ENCODE measurements around the gene MXRA7.
"Not testable (repeated sequence)": the region's sequence is repeated elsewhere in the genome, so short reads cannot be mapped to it uniquely, and the experiment has no call there.

The MXRA7 gene

GRCh38 chr17:76735586-76736348 lies 25.0 kb upstream of the MXRA7 start:
- in situ Hi-C loops (cut with HindIII; ENCODE audit: low sequenced_read_pairs) = no loop called here

DNA sequence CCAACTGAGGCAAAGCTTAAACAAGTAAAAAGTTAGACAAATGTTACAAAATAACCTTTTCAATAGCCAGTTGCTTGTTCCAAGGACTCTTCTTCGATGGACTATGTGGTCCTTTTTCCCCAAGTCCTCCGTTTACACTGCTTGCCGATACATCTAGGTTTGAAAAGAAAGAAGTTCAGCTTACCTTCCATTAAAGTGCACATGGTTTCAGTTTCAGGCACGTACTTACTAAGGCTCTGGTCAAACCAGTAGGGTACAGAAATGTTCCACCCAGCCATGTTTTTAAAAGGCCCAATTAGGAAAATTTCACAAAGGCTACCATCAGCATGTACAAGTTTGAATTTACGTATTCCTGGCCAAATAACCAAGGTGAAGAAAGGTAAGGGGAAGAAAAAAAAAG lies 24.2 kb upstream of the MXRA7 start:
- in situ Hi-C loops (cut with HindIII; ENCODE audit: low sequenced_read_pairs) = no loop called here

GRCh38 chr17:76734080-76734840 lies 23.5 kb upstream of the MXRA7 start:
- in situ Hi-C loops (cut with HindIII; ENCODE audit: low sequenced_read_pairs) = no loop called here

- in situ Hi-C loops (cut with HindIII; ENCODE audit: low sequenced_read_pairs) = no loop called here
Measured at GRCh38 chr17:76733618-76733957, 22.8 kb upstream of the MXRA7 start.

DNA sequence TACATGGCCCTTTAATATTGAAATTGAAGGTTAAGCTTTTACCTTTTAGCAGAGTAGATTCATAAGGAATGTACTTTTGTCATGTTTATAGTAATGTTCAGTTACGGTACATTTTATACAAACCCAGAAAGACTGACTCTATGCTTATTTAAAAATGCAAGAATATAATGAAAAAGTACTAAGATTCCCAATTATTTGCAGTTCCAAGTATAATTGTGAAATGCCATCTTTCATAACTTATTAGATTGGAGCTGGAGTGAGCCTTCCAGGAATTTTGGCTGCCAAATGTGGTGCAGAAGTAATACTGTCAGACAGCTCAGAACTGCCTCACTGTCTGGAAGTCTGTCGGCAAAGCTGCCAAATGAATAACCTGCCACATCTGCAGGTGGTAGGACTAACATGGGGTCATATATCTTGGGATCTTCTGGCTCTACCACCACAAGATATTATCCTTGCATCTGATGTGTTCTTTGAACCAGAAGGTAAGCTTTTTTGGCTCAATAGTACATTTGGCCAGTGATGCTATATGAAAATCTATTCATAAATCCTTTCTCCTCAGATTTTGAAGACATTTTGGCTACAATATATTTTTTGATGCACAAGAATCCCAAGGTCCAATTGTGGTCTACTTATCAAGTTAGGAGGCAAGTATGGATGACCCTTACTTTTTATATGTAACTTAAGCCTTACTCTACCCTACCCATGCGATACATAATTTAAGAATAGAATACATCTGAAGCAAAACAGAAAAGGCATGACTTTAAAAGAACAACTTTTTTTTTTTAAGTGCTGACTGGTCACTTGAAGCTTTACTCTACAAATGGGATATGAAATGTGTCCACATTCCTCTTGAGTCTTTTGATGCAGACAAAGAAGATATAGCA lies 22.2 kb upstream of the MXRA7 start:
- in situ Hi-C loops (cut with HindIII; ENCODE audit: low sequenced_read_pairs) = no loop called here

DNA sequence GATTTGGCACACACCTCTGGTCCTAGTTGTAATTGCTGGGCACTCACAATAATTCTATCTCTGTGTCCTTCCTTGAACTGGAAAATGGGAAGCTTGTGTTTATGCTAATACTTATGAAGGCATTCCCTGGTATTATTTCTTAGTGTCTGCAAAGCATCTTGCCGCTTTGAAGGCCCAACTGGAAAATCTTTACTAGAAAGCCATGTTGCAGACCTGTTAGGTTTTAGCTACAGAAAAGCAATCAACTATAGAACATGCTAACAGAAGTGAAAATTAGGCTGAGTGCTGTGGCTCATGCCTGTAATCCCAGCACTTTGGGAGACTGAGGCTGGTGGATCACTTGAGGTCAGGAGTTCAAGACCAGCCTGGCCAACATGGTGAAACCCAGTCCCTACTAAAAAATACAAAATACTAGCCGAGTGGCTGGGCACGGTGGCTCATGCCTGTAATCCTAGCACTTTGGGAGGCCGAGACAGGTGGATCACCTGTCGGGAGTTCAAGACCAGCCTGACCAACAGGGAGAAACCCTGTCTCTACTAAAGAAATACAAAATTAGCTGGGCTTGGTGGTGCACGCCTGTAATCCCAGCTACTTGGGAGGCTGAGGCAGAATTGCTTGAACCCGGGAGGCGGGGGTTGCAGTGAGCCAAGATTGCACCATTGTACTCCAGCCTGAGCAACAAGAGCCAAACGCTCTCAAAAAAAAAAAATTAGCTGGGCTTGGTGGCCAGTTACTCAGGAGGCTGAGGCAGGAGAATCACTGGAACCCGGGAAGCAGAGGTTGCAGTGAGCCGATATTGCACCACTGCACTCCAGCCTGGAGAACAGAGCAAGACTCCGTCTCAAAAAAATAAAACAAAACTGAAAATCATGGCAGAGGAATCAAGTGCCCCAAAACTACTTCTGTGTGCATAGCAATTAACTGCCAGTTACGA lies 21.3 kb upstream of the MXRA7 start:
- in situ Hi-C loops (cut with HindIII; ENCODE audit: low sequenced_read_pairs) = not testable (repeated sequence)

GRCh38 chr17:76727745-76728456 lies 17.1 kb upstream of the MXRA7 start:
- in situ Hi-C loops (cut with HindIII; ENCODE audit: low sequenced_read_pairs) = no loop called here

- in situ Hi-C loops (cut with HindIII; ENCODE audit: low sequenced_read_pairs) = no loop called here
Measured at GRCh38 chr17:76726776-76727718, 16.3 kb upstream of the MXRA7 start, which contains the start of gene METTL23. TSS of gene METTL23 (plus strand) at chr17:76726839. CDS start at chr17:76729711, 2,872 bp downstream.

DNA sequence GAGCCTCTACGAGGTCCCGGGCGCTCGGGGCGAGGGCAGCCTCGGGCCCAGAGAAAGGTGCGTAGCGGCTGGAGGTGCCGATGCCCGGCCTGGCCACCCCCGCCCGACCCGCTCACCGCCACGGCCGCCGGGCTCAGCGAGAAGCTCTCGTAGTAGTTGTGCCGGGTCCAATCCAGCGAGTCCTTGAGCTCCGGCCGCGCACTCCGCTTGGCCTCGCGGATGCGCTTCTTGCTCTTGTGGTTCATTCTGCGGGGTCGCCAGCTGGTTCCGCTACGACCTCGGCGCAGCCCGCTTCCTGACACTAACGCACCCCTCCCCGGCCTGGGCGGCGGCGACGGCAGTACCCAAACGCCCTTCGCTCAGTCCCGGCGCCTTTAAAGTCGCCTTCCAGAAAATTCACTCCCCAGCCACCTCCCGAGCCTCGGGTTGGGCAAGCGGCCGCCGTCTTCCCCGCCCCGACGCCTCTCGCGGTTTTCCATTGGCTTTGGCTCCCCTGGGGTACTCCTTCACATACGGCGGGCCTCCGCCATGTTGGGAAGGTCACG lies 15.5 kb upstream of the MXRA7 start, which contains the start of gene JMJD6:
JMJD6 (minus strand) TSS at position 376 of the 545 bp plus-strand sequence; CDS start at position 245, 131 bp downstream.
- in situ Hi-C loops (cut with HindIII; ENCODE audit: low sequenced_read_pairs) = no loop called here

DNA sequence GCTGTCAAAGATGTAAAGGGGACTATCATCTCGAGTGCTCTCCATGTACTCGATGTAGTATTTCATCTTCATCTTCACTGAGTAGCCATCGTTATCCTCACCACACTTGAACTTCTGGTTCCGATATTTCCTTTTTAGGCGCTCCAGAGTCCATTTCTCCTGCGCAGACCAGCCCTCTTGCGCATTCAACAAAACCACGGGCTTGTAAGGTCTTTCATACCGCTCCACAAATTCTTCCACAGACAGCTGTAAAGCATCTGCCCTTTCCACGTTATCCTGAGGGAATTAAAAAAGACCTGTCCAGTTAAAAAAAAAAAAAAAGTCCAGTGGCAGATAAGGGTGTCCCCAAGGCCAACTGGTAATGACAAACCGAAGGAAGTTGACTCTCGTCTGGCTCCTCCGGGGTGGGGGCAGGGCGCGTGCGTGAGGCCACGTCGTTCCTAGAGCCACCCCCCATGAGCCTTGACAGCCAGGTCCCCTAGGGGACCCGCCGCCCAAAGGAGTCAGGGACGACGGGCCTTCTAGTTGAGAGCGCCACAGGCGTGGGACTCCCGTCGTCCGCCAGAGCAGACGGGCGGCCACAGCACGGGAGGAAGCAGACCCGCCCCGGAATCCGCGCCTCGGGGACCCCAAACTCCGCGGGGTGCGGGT lies 14.9 kb upstream of the MXRA7 start:
- in situ Hi-C loops (cut with HindIII; ENCODE audit: low sequenced_read_pairs) = no loop called here

GRCh38 chr17:76723812-76724211 lies 13.0 kb upstream of the MXRA7 start:
- in situ Hi-C loops (cut with HindIII; ENCODE audit: low sequenced_read_pairs) = no loop called here

- in situ Hi-C loops (cut with HindIII; ENCODE audit: low sequenced_read_pairs) = not testable (repeated sequence)
Measured at GRCh38 chr17:76722977-76723376, 12.2 kb upstream of the MXRA7 start.

DNA sequence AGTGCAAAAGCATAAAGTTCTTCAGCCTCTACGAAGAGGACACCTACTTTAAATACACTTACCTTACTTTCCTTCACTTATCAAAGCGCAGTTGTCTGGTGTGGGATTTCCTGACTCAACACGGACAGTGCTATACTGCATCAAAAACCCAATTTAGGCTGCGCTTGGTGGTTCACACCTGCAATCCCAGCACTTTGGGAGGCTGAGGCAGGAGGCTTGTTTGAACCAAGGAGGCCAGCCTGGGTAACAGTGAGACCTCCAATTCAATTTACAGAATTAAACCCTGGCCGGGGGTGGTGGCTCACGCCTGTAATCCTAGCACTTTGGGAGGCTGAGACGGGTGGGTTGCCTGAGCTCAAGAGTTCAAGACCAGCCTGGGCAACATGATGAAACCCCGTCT lies 11.5 kb upstream of the MXRA7 start:
- in situ Hi-C loops (cut with HindIII; ENCODE audit: low sequenced_read_pairs) = no loop called here

GRCh38 chr17:76721463-76721862 lies 10.7 kb upstream of the MXRA7 start:
- in situ Hi-C loops (cut with HindIII; ENCODE audit: low sequenced_read_pairs) = no loop called here

GRCh38 chr17:76720941-76721340 lies 10.2 kb upstream of the MXRA7 start:
- in situ Hi-C loops (cut with HindIII; ENCODE audit: low sequenced_read_pairs) = no loop called here

GRCh38 chr17:76720211-76720610 lies 9.4 kb upstream of the MXRA7 start:
- in situ Hi-C loops (cut with HindIII; ENCODE audit: low sequenced_read_pairs) = no loop called here

- in situ Hi-C loops (cut with HindIII; ENCODE audit: low sequenced_read_pairs) = loop anchor here (10.0 kb wide), 1 partner anchor 184 kb away; the partner anchor contains the start of gene CYGB
Measured at GRCh38 chr17:76718516-76718915, 7.8 kb upstream of the MXRA7 start.

Measured in DLD1 (cell line).